HG02884 (cell line): ENCODE measurements around the gene ADCY10.
"Not testable (repeated sequence)": the region's sequence is repeated elsewhere in the genome, so short reads cannot be mapped to it uniquely, and the experiment has no call there.

ENCODE experiments used
- ATAC-seq: cut with Tn5 transposase; IDR thresholded peaks from one replicate; pipeline ENCODE4 v1.9.1; 2021; ENCODE audit warnings: mild to moderate bottlenecking, moderate library complexity; ENCODE audit not compliant: unreplicated experiment

Gene ADCY10

GRCh38 chr1:167913895-167914496 lies at the start of gene ADCY10:
Gene ADCY10, minus strand, starts transcription at chr1:167914134. Its CDS starts 8,994 bp downstream, at chr1:167905140.
- ATAC-seq: no peak

- no peak for ATAC-seq
These were observed 43.8 kb upstream of the ADCY10 start for GRCh38 chr1:167957710-167958109.

GRCh38 chr1:167955915-167956314 lies 42.0 kb upstream of the ADCY10 start:
- no peak for ATAC-seq

- no peak for ATAC-seq
These were observed 36.6 kb upstream of the ADCY10 start for GRCh38 chr1:167950569-167950968.

GRCh38 chr1:167949785-167950184 lies 35.9 kb upstream of the ADCY10 start:
- ATAC-seq: no peak

- ATAC-seq: no peak
These were observed 33.8 kb upstream of the ADCY10 start for GRCh38 chr1:167947733-167948132.

GRCh38 chr1:167943541-167943940 lies 29.6 kb upstream of the ADCY10 start:
- ATAC-seq: no peak

- ATAC-seq: no peak
These were observed 26.3 kb upstream of the ADCY10 start for GRCh38 chr1:167940264-167940663.

GRCh38 chr1:167938080-167938636 lies 24.2 kb upstream of the ADCY10 start:
- no peak for ATAC-seq

GRCh38 chr1:167937709-167938010 lies 23.7 kb upstream of the ADCY10 start:
- no peak for ATAC-seq

GRCh38 chr1:167936930-167937708 lies 23.2 kb upstream of the ADCY10 start, which contains the start of gene MPC2:
Gene MPC2, minus strand, starts transcription at chr1:167937072. Its CDS starts 1,231 bp downstream, at chr1:167935841.
- peak; percentile 15 for ATAC-seq

- ATAC-seq: peak; percentile 76
These were observed 22.4 kb upstream of the ADCY10 start, which contains the start of gene DCAF6 for GRCh38 chr1:167936068-167936929. Gene DCAF6, plus strand, starts transcription at chr1:167936683. Its CDS starts 229 bp downstream, at chr1:167936912.

- peak; percentile 1 for ATAC-seq
These were observed 21.5 kb upstream of the ADCY10 start for GRCh38 chr1:167935216-167936067.

GRCh38 chr1:167934426-167935215 lies 20.7 kb upstream of the ADCY10 start:
- ATAC-seq: no peak

- no peak for ATAC-seq
These were observed 19.9 kb upstream of the ADCY10 start for GRCh38 chr1:167933788-167934187.

GRCh38 chr1:167929725-167930124 lies 15.8 kb upstream of the ADCY10 start:
- ATAC-seq: no peak

GRCh38 chr1:167928919-167929318 lies 15.0 kb upstream of the ADCY10 start:
- ATAC-seq: not testable (repeated sequence)

GRCh38 chr1:167928457-167928852 lies 14.5 kb upstream of the ADCY10 start:
- no peak for ATAC-seq

- ATAC-seq: no peak
These were observed 13.3 kb upstream of the ADCY10 start for GRCh38 chr1:167927046-167927754.
